Stimulated activated CD8-positive, alpha-beta memory T cell treated with anti-CD3 and anti-CD28 coated beads, Interleukin-7, amount 100 ng/mL, for 1 hour (primary cell): ENCODE measurements around the gene KHDC4.
A peak's percentile ranks its signal among the peaks of the same experiment; 100 is the strongest.

ENCODE experiments used
- DNase-seq, 2 donors: peaks; one replicate each; pipeline ENCODE4 v3.0.0-alpha.2; 2020; ENCODE audit warnings: low read depth in 2 of 2

Gene KHDC4

DNA sequence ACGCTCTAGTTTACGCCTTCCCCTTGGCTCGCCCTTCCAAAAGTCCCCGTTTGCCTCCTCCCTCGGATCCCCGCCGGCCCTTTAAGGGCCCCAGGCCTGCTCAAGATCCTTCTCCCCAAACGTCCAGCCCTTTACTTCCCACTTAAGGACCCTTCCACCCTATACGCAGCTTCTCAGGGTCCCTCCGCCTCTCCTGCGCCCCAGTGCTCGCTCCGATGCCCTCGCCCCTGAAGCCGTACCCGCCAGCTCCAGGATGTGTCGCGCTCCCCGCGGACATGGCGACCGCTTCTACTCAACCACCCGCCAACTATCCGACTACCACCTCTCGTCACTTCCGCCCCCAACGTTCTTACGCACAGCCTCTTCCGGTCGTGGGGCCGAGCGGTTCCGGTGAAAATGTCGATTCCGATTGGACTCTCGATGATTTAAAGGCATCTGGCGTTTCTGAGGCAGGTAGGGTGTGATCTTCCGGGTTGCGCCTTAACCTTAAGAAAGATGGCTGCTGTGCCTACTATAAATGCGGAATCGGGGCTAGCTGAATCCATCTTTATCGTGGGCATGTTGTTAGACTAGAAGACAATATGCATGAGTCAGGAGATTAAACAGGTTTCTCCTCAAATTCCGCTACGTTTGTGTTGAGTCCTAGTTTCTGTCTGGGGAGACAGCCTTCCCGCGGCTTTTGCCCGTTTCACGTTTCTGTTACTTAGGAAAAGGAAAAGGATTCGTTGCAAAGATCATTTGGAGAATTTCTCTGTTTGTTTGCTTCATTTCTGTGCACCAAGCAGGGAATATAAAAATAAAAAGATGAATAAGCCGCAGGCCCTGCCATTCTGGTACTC, at the start of gene KHDC4:
Gene KHDC4 (minus strand): TSS at position 317 of the 839 bp plus-strand sequence. CDS start 40 bp downstream, at position 277.
- DNase-seq: peak; percentile 84

DNA sequence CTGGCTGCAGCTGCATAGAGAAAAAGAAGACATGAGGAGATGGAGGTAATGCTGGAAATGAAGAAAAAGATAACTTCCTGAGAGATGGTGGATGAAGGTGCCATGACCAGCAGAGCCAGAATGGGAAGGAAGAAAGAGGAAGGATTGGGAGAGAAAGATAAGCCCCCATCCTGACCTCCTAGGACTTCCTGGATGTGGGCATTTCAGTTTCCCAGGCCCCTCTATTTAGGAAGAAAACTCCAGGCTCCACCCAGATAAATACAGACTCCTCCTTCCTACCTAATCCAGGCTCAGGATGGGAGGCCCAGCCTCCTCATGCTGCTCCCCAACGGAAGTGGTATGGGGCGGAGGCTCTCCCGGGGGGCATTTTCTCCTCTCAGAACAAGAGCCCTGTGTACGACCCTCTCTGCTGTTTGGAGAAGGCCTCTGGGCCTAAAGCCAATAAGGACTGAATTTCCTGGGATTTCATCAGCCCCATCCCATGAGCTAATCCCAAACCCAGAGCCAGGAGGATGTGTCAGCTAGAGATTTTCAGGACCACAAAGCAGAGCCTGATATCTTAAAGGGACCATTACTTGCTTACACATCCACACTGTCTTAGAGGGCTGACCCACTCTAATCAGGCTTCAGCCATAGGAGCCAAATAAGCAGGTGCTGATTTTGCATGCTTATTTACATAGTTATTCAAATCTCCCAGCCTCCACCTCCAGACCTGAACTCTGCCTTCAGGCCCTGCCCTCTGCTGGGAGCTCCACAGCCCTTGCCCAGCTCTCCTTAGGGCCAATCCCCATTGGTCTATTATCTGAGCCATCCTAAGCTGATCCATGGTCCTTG, 49.2 kb upstream of the KHDC4 start:
- no peak for DNase-seq

DNA sequence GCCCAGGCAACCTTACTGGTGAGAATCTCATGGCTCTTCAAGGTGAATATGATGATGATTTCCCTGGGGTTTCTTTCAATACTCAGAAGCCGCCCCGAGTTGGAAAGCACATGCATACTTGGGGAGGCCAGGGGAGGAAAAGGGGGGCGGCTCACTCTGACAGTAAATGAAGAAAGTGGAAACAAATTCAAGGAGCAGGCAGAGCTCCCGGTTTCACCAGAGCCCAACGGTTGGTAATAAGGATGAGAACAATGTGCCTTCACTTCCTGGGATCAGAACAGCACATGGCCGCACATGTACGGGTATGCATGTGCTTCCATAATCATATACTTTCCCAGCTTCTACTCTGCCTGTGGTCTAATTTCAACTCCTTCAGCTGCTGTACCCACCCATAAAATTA, 47.9 kb upstream of the KHDC4 start:
- DNase-seq: no peak

DNA sequence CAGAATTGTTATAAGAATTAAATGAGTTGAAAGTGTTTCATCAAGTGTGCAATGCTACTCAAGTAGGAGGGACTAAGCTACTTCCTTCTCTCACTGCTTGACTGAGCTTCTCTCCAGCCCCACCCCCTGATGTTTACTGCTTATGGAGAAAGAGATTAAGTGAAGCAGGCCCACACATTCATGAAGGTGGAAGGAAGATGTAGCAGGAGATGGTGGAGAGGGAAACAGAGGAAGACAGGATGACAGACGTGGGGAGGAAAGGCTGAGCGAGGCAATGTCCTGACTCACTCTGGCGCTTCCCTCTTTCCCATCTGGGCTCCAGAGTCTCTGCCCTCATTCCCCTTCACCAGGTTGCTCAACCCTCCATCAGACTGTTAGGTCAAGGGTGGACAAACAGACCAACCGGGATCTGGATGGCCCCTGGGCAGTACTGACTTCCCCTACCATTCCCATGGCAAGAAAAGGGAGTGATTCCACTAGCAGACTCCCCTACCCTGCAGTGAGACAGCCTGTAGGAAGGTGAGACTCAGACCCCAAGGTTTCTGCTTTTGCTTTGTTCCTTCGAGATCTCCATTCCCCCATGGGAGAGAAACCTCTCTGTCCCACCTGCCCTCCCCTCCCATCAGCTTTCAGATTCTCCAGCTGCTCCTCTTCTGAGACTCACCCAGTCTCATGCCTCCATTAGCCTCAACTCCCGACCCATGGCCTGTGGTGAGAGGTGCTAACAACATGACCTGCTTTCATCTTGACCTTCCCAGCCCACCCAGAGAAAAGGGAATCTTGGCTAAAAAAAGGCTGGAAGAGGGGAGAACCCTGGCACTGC, 47.3 kb upstream of the KHDC4 start:
- DNase-seq: no peak

DNA sequence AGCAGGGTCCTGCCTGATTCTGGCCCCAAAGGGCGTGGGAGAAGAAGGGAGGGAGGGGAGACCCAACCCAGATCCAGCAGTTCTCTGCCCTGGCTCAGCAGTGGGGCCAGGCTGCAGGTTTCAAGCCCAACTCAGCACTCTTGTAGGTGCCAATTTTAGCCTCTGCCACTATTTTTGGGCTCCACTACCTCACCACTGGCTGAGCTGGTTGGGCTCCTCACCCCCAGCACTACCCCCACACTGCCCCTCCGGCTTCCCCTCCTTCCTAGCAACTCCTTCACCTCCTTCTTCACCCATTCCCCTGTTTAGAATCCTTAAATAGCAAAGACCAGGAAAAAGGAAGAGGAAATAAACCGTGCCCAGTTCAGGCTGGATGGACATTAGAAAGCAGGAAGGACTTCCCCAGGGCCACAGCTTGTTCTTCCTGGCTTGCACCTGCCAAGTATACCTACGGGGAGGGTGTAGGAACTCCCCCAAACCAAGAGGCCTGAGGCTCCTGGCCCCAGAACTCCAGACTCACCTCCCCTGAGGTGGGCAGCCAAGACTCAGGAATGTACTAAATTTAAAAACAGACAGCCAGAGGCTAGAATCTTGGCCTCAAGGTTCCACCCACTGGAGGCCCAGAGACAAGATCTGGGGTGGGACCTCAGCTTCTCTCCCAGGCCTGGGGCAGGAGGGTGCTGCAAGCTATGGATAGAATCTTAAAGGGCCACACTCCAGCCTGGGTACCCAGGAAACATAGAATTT, 45.6 kb upstream of the KHDC4 start:
- no peak for DNase-seq

DNA sequence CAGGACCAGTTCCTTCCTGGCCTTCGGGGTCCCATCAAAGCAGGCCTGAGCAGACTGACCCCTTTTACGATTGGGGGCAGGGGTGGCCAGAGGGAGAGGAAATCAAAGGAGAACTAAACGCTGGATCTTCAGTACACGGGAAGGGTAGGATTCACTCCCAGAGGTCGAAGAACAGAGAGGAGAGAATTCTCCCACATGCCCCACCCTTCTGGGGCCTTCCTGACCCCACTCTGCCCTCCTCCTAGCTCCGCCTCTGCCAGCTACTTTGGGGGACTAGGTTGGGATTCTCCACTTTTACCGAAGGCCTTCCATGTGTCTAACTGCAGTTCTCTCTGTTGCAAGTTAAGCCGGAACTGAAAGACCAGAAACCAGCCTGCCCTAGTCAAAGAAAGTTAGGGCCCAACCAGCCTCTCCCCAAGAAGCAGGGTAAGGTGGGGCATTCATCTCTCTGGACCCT, 44.8 kb upstream of the KHDC4 start:
- DNase-seq: no peak

DNA sequence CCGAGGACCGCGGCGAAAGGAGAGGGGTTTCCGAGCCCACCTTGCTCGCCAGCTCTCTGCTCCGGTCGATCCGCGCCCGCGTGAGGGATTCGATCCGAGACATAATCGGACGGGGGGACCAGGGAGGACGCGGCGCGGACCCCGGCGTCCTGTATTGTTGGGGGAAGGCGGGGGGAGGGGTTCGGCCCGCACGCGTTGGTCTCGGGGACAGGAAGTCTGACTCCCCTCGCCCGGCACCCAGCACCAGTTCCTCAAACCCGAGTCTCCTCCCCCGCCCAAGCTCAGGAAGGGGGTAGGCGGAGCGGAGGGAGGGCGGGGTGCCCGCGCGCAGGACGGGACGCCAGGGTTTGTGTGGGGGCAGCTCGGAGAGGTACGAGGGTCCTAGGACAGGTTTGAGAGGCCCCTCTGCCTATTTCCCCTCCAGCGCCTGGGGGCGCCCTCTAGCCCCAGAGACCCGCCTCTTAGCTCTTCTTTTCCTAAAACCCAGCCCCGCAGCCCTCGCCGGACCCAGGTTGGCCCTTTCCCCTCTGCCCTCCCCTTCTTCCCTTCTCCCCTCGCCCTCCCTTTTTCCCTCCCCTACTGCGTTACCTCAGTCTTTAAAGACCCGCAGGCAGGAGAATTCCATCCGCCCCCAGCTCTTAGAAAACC, 44.2 kb upstream of the KHDC4 start, which contains the start of gene ARHGEF2:
Gene ARHGEF2 (minus strand): TSS at position 223 of the 648 bp plus-strand sequence. CDS start 120 bp downstream, at position 103.
- DNase-seq: peak; percentile 59 to 62

DNA sequence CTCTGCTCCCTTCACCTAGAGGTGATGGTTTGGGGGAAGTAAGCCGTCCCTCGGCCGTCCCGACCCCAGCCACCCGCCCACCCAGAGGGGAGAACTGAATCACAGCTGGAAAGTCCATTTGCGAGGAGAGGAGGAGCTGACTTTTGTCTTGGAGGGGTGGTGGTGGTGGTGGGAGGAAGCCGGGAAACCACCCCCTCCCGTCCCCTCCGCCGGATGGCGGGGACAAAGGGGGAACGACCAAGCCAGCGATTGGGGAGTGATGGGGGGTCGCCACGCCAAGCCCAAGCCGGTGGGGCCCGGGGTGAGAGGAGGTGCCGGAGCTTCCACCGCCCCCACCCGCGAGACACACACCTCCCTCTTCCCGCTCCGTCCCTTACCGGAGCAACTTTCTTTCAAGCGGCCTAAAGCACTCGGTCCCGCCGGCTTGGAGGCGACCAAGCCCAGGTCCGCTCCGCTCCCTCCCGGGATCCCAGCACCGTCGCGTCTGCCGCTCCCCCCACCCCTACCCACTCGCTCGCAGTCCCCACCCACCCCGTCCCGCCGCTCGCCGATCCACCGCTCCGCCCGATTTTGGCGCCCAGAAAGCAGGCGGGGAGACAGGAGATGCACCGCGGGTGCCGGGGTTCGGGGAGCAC, 43.6 kb upstream of the KHDC4 start:
- DNase-seq: peak in 1 of 2 donors; percentile 31

DNA sequence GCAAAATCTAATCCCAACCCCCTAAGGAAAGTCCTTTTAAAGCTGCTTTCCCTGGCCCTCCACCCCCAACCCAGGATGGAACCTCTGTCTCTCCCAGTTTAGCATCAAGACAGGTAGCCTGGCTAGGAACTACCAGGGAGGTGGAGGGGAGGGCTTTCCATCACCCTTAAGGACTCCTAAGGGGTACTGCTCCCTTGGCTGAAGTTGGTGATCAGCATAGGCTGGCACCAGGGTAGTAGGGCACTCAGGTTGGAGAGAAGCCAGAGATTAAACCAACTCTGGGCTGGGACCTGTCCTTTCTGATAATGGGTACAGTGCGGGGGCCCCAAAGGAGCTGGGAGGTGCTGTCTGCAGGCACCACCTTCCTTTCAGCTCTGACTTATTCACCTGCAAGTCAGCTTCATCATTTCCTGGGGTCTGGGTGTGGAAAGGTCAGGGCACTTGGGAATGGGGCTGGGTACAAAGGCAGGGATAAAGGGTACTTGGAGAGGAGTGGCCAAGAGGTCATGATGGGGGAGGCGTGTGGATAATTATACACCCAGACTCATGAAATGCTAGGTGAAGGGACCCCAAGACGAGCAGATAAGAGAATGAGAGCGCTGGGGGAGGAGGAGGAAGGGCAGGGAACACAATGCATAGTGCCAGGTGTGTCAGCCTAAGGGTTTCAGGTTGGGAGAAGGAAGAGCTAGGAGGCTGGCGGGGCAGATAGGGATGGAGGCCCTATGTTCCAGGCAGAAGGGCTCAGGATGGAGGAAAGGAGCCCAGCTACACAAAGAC, 42.9 kb upstream of the KHDC4 start:
- no peak for DNase-seq

DNA sequence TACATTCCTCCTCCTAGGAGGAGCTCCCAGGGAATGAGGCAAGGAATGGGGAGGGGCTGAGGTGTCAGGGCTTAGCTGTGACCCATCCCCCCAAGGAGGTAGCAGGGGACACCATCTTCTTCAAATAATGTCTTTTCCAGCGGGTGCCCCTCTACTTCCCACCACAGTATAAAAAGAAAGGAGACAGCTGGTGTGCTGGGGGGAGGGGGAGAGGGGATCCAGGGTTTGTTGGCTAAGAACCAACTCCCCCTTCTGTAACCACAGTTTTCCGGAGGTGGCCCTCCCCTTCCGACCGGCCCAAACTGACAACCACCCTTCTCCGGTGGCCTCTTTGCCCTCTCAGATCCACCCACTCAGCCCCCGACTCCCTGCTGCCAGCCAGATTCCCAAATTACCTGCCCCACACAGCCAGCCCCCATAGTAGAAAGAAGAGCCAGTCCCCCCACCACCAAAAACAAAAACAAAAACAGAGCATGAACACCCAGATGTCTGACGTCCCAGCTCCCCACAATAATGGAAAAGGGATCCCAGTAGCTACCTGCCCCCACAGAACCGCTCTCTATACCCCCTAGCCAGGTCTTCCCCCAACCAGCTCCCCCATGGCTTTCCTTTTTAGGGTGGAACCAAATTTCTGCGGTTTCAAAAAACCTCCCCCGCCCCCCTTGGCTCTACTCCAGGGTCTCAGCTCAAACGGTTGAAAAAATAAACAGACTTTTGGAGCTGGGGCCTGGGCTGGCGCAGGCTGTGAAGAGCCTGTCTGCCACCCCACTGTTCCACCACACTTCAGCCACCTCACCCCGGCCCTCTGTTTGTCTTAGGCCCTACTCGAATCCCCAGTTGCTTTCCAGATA, 42.1 kb upstream of the KHDC4 start:
- peak; percentile 54 to 56 for DNase-seq

DNA sequence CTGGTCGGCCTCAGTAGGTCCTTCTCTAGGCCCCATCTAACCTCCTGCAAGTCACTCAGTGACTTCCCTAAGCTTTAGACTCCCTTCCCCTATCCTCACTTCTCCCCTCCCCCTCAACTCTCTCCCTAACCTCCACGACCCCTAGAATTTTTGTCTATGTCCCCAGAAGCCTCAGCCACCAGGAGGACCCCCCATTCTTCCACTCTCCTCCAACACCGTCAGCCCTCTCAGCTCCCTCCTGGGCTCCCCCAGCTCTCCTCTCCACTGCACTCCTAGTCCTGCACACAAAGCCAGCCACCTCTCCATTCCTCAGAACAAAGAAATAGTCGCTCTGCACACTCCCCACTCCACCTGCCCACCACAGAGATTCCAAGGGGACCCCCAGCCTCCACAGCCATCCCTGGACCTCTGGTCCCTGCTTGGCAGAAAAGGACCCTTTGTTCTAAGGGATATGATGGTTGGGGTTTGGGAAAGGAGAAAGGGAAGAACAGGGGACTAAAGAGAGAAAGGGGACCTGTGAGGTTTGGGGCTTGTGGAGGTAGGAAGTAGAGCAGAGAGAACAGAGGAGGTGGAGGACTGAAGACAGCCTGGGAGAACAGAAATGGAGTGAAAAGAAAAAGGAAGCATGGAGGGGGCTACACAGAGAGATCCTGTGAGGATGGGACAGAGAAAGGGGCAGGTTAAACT, 41.3 kb upstream of the KHDC4 start:
- no peak for DNase-seq

DNA sequence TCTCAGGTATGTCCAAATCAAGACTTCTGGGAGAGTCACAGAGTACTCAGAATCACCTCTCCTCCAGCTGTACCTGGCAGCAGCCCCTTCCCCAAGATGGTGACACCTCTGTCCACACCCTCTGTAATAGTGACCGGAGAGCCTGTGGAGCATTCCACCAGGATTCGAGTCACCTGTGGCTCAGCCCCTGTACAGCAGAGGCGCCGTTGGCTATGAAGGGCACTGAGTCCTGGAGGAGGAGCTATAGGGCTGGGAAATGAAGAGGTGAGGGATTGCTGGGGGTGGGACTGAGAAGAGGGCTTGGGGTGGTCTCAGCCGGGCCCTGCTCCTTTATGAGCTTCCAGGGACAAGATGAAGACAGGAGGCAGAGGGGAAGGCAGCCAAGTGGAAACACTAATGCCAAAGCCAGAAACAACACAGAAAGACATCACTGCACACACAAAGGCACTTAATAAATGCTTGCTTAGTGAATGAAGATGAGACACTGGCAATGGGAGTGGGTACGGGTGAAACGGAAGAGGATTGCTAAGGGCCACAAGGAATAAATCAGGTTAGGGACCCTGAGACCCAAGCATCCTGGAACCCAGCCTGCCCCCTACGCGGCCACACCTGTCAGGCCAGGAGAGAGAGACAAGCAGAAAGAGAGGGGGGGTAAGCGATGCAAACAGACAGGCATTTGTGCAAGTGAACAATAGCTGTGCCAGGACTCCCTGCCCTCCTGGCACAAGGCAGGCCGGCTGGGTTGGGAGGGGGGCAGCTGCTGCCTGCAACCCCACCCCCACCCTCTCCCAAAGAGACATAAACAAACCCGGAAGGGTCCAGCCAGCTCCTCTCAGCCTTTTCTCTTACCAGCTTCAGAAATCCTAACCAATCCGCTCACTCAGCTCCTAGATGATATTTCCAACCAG, 40.2 kb upstream of the KHDC4 start:
- no peak for DNase-seq

DNA sequence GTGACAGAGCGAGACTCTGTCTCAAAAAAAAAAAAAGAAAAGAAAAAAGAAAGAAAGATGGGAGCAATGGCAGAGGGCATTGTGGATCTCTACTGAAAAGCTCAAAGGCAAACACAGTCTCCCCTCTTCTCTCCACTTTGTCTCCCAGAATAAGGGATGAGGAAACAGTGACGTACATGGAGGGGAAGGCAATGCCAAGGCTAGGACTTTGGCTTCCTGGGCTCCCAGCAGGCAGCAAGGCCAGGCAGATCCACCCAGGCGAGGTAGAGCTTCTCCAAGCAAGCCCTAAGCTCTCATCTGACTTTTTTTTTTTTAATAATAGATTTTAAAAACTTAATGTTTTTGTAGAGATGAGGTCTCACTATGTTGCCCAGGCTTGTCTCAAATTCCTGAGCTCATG, 39.5 kb upstream of the KHDC4 start:
- DNase-seq: no peak

DNA sequence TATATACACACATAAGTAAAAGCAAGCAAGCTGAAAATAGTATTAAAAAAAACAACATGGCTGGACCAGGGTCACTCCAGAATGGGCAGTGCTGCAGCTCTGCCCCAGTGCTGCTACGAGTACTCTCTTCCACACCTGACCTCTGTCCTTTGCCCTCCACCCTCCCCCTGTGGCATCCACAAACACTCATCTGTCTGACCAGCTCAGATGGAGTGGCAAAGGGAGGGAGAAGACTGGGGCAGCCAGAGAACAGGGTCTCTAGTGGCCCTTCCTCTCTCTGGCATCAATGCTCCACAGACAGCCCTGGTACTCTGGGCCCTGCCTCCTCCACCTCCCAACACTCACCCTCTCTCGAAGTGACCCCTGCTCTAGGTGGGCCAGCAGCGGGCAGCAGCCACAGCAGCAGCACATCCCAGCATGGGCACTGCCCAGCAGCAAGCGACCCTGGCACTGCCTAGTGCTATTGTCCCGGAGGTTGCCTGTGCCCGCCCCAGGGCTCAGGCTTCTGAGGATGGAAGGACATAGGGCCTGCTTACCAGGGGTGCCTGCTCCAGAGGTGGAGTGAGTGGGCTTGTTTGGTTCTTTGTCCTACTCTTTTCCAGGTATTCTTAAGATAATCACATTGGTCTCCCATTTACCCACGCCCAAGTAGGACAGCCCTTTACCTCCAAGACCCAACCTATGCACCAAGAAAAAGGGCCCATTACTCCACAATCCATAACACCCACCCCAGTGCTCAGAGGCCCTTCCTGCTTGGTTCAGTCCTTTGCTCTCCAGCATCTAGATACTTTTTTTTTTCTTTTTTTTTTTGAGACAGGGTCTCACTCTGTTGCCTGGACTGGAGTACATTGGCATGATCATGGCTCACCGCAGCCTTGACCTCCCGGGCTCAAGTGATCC, 37.9 kb upstream of the KHDC4 start:
- no peak for DNase-seq

DNA sequence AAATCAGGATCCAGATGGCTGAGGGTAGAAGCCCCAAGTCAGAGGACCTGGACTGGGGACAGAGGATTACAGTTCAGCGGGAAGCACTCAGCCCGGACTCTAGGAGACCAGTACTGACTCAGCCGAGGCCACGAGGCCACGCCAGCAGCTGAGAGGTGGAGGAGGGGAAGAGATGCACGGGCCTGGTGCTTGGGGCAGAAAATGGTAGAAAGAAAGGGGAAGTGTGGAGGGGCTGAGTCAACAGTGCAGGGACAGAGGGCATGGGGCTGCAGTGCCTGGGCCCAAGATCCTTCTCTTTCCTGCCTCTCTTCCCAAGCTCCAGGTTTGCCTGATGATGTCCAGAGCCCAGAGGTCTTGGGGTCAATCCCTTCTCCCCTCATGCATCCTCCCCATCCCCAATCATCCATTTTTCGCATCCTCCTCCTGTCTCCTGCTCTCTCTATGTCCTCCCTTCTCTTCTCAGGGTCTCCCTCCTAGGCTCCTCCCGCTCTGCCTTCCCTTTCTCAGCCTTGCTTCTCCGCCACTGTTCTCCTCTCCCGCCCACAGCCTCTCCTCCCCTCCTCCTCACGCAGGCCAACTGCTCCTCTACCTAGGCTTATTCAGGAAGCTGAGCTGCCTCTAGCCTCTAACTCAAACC, 36.4 kb upstream of the KHDC4 start:
- DNase-seq: no peak
